ENCODE data around the gene TAT. TPM values are rescaled to one million over a fixed set of nuclear protein-coding genes. Genes with fewer than 3 reads are reported as not detected.

The TAT gene
- 1 to 10 TPM in 3 of 4 donors, not detected in 1; 2.4 to 5.8 (median 3.1) TPM for total RNA-seq

GRCh38 chr16:71576971-71577370 lies at the start of gene TAT:
Gene TAT (minus strand): TSS chr16:71577092. CDS start chr16:71576415, 677 bp downstream.
- Histone ChIP-seq H3K36me3 (no peaks in the 10 kb centered on the region), H3K4me3 (no peak within 1 kb of the TSS), H3K9me3 (no peaks in the 10 kb centered on the region), H3K27ac (no peak within 1 kb of the TSS), H3K27me3 (no peaks in the 10 kb centered on the region), H3K4me1 (peaks cover 0 to 7% (median 0%) of the 10 kb centered on the region in 4 donors)
- DNase-seq = no peak
- TF ChIP-seq CTCF (IDR thresholded peaks at IDR 0.05) = no peak
- TF ChIP-seq POLR2A (IDR thresholded peaks at IDR 0.05) = no peak

DNA sequence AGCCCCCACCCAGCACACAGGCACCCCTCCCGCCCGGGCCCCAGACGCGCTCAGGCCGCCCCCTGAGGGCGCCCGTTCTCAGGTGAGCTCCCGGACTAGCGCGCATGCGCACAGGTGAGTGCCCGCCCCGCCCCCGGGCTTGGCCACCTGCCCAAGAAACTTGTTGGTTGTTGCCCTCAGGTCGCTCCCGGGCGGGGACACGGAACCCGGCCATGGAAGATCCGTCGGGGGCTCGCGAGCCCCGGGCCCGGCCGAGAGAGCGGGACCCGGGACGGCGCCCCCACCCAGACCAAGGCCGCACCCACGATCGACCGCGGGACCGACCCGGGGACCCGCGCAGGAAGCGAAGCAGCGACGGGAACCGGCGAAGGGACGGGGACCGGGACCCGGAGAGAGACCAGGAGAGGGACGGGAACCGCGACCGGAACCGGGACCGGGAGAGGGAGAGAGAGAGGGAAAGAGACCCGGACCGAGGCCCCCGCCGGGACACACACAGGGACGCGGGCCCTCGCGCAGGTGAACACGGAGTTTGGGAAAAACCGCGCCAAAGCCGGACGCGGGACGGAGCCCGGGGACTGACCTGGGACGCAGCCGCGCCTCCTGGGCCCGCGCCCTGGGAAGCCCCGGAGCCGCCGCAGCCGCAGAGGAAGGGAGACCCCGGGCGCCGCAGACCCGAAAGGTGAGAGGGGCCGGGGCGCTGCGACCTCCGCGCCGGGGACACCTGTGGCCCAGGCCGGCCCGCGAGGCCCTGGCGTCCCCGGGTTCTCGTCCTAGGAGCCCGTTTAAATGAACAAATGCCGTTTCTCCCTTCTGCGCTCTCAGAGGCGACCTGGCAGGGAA lies 49.3 kb upstream of the TAT start, which contains the start of gene MARVELD3:
TSS of gene MARVELD3 (plus strand) at position 167 of the 840 bp plus-strand sequence. CDS start at position 213, 46 bp downstream.
- H3K4me3 ChIP-seq = peak within 1 kb of the TSS; percentile 40 to 74 (median 58)
- peak within 1 kb of the TSS in 3 of 4 donors; percentile 83 to 94 (median 90) for H3K27ac ChIP-seq
- peak in 2 of 3 donors; percentile 91 to 97 for DNase-seq
- peaks cover 0 to 7% (median 0%) of the 10 kb centered on the region in 3 donors for H3K36me3 ChIP-seq
- H3K27me3 ChIP-seq = peaks cover 0 to 10% of the 10 kb centered on the region in 2 donors
- TF ChIP-seq POLR2A (IDR thresholded peaks at IDR 0.05) (peak; percentile 85 to 92), CTCF (IDR thresholded peaks at IDR 0.05) (peak in 2 of 6 experiments; percentile 8 to 14)
- H3K4me1 ChIP-seq = peaks cover 0 to 24% (median 8%) of the 10 kb centered on the region in 4 donors
- no peaks in the 10 kb centered on the region for H3K9me3 ChIP-seq

- no peaks in the 10 kb centered on the region for H3K9me3 ChIP-seq
- H3K4me3 ChIP-seq = peak overlapping the region in 3 of 4 donors; percentile 40 to 74 (median 70)
- H3K36me3 ChIP-seq = no peaks in the 10 kb centered on the region
- H3K27me3 ChIP-seq = peaks cover 0 to 10% of the 10 kb centered on the region in 2 donors
- TF ChIP-seq POLR2A (IDR thresholded peaks at IDR 0.05) = no peak
- no peak for TF ChIP-seq CTCF (IDR thresholded peaks at IDR 0.05)
- H3K27ac ChIP-seq = peak overlapping the region in 2 of 4 donors; percentile 83 to 90
- H3K4me1 ChIP-seq = peaks cover 0 to 24% (median 8%) of the 10 kb centered on the region in 4 donors
- DNase-seq = no peak
Observed at GRCh38 chr16:71625113-71625850, 48.4 kb upstream of the TAT start.

DNA sequence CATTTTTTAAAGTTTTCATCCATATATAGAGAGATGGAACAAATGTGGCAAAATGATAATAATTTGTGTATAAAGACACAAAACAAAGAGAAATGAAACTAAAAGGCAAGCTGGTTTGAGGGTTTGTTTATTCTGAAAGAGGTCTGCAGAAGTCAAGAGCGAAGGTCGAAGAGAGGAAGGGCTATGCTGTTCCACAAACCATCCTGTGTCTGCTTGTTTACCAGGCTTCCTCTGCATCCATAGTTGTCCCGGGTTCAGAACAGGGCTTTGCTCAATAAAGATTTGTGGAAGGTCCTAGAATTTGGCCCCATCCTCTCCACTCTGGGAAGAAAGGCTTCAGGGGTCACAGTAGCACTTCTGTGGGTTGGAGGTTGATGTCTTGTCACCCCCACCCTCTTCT lies 46.7 kb upstream of the TAT start:
- peaks cover 0 to 10% of the 10 kb centered on the region in 2 donors for H3K27me3 ChIP-seq

GRCh38 chr16:71622088-71622487 lies 45.2 kb upstream of the TAT start:
- Histone ChIP-seq H3K9me3 (no peaks in the 10 kb centered on the region), H3K4me3 (no peak overlapping the region), H3K36me3 (no peaks in the 10 kb centered on the region), H3K4me1 (peaks cover 0 to 14% (median 8%) of the 10 kb centered on the region in 4 donors), H3K27ac (no peak overlapping the region), H3K27me3 (peaks cover 0 to 10% of the 10 kb centered on the region in 2 donors)
- DNase-seq = no peak
- TF ChIP-seq POLR2A (IDR thresholded peaks at IDR 0.05) = no peak
- TF ChIP-seq CTCF (IDR thresholded peaks at IDR 0.05) = no peak

More for the DNA sequence above, 46.7 kb upstream of the TAT start:
- Histone ChIP-seq H3K27ac (no peak overlapping the region), H3K4me1 (peaks cover 0 to 14% (median 8%) of the 10 kb centered on the region in 4 donors), H3K36me3 (no peaks in the 10 kb centered on the region), H3K9me3 (no peaks in the 10 kb centered on the region), H3K4me3 (no peak overlapping the region)
- TF ChIP-seq POLR2A (IDR thresholded peaks at IDR 0.05) = no peak
- no peak for DNase-seq
